ENCODE measurements around the gene PTPRZ1. TPM values are rescaled to one million over a fixed set of nuclear protein-coding genes. Genes with fewer than 3 reads are reported as not detected.

The PTPRZ1 gene
- total RNA-seq, 1 donor from 2014 or later = 0.64 TPM

- Histone ChIP-seq H3K27me3 (no peaks in the 10 kb centered on the region), H3K4me3 (no peak overlapping the region), H3K27ac (no peak overlapping the region), H3K36me3 (no peaks in the 10 kb centered on the region), H3K9me3 (no peaks in the 10 kb centered on the region), H3K4me1 (no peaks in the 10 kb centered on the region)
- DNase-seq (ENCODE audit: low spot score in 2 of 2) = no peak
- intact Hi-C loops (cut with DNase I) = no loop called here
- no peak for TF ChIP-seq CTCF (IDR thresholded peaks at IDR 0.05)
These were observed 59.8 kb downstream of the PTPRZ1 start for GRCh38 chr7:121932768-121933167.

GRCh38 chr7:121936951-121937623 lies 64.1 kb downstream of the PTPRZ1 start:
- Histone ChIP-seq H3K27ac (no peak overlapping the region), H3K4me1 (no peaks in the 10 kb centered on the region), H3K36me3 (no peaks in the 10 kb centered on the region), H3K9me3 (no peaks in the 10 kb centered on the region), H3K4me3 (no peak overlapping the region), H3K27me3 (no peaks in the 10 kb centered on the region)
- no peak for DNase-seq (ENCODE audit: low spot score in 2 of 2)
- intact Hi-C loops (cut with DNase I) = no loop called here
- no peak for TF ChIP-seq CTCF (IDR thresholded peaks at IDR 0.05)

- H3K36me3 ChIP-seq = no peaks in the 10 kb centered on the region
- DNase-seq (ENCODE audit: low spot score in 2 of 2) = no peak
- no peaks in the 10 kb centered on the region for H3K27me3 ChIP-seq
- no peak for TF ChIP-seq CTCF (IDR thresholded peaks at IDR 0.05)
- intact Hi-C loops (cut with DNase I) = no loop called here
- no peak overlapping the region for H3K4me3 ChIP-seq
- H3K27ac ChIP-seq = no peak overlapping the region
- no peaks in the 10 kb centered on the region for H3K9me3 ChIP-seq
- no peaks in the 10 kb centered on the region for H3K4me1 ChIP-seq
These were observed 65.6 kb downstream of the PTPRZ1 start for GRCh38 chr7:121938429-121938996.

GRCh38 chr7:121940918-121941317 lies 68.0 kb downstream of the PTPRZ1 start:
- H3K4me3 ChIP-seq = no peak overlapping the region
- no peak for DNase-seq (ENCODE audit: low spot score in 2 of 2)
- no peaks in the 10 kb centered on the region for H3K4me1 ChIP-seq
- intact Hi-C loops (cut with DNase I) = no loop called here
- no peaks in the 10 kb centered on the region for H3K27me3 ChIP-seq
- H3K27ac ChIP-seq = no peak overlapping the region
- no peaks in the 10 kb centered on the region for H3K9me3 ChIP-seq
- no peak for TF ChIP-seq CTCF (IDR thresholded peaks at IDR 0.05)
- no peaks in the 10 kb centered on the region for H3K36me3 ChIP-seq

GRCh38 chr7:121941830-121942229 lies 68.9 kb downstream of the PTPRZ1 start:
- no peak for DNase-seq (ENCODE audit: low spot score in 2 of 2)
- TF ChIP-seq CTCF (IDR thresholded peaks at IDR 0.05) = no peak
- Histone ChIP-seq H3K36me3 (no peaks in the 10 kb centered on the region), H3K27me3 (no peaks in the 10 kb centered on the region), H3K9me3 (no peaks in the 10 kb centered on the region), H3K27ac (no peak overlapping the region), H3K4me1 (no peaks in the 10 kb centered on the region), H3K4me3 (no peak overlapping the region)
- intact Hi-C loops (cut with DNase I) = no loop called here

All from ascending aorta (tissue), 2 donors.